Osteocyte (in vitro differentiated cells): ENCODE measurements around the gene PDIA2. TPM values are rescaled to one million over a fixed set of nuclear protein-coding genes. Genes with fewer than 3 reads are reported as not detected.

ENCODE experiments used
- DNase-seq: peaks from one replicate; pipeline ENCODE4 v3.0.0; 2021; ENCODE audit warnings: mixed read lengths; ENCODE audit not compliant: unreplicated experiment; ENCODE audit errors: extremely low spot score
- H3K27ac Mint-ChIP-seq: one replicate; pipeline ENCODE4 v1.8.0; 2021; ENCODE audit warnings: mild to moderate bottlenecking, mixed read lengths; ENCODE audit not compliant: unreplicated experiment
- H3K27me3 Mint-ChIP-seq: one replicate; pipeline ENCODE4 v1.8.0; 2021; ENCODE audit warnings: mixed read lengths; ENCODE audit not compliant: unreplicated experiment
- H3K36me3 Mint-ChIP-seq: one replicate; pipeline ENCODE4 v1.8.0; 2021; ENCODE audit warnings: mixed read lengths; ENCODE audit not compliant: unreplicated experiment
- H3K4me1 Mint-ChIP-seq: one replicate; pipeline ENCODE4 v1.8.0; 2021; ENCODE audit warnings: mixed read lengths; ENCODE audit not compliant: unreplicated experiment
- H3K4me3 Mint-ChIP-seq: one replicate; pipeline ENCODE4 v1.8.0; 2021; ENCODE audit warnings: mild to moderate bottlenecking, moderate library complexity, mixed read lengths; ENCODE audit not compliant: unreplicated experiment
- H3K9me3 Mint-ChIP-seq: one replicate; pipeline ENCODE4 v1.8.0; 2021; ENCODE audit warnings: mixed read lengths; ENCODE audit not compliant: unreplicated experiment
- CTCF ChIP-seq: fragments of 200-600 bp; sonication (generic); IDR thresholded peaks from 2 replicates; pipeline ENCODE4 v1.5.0; 2021; ENCODE audit warnings: antibody characterized with exemption, mild to moderate bottlenecking, moderate library complexity
- long read RNA-seq: library from polyadenylated mRNA; unstranded; transcript quantifications from one replicate; pipeline ENCODE4 v2.0.0, GENCODE V29; 2021
- total RNA-seq: library from RNA; stranded (reverse); gene quantifications from 2 replicates; pipeline ENCODE4 v1.2.1, GENCODE V29; 2021

Gene PDIA2
- total RNA-seq, result not detected in 2 replicates
- long read RNA-seq, result 0 reads

GRCh38 chr16:283033-283805 is at the start of gene PDIA2:
Gene PDIA2 (plus strand): TSS chr16:283164. CDS start chr16:283170, 6 bp downstream.
- no peaks in the 10 kb centered on the region for H3K4me1 Mint-ChIP-seq
- H3K27ac Mint-ChIP-seq, result no peak within 1 kb of the TSS
- no peaks in the 10 kb centered on the region for H3K9me3 Mint-ChIP-seq
- H3K36me3 Mint-ChIP-seq, result peaks cover 12% of the 10 kb centered on the region
- DNase-seq, result no peak
- no peak for TF ChIP-seq CTCF
- H3K4me3 Mint-ChIP-seq, result no peak within 1 kb of the TSS
- H3K27me3 Mint-ChIP-seq, result no peaks in the 10 kb centered on the region

DNA sequence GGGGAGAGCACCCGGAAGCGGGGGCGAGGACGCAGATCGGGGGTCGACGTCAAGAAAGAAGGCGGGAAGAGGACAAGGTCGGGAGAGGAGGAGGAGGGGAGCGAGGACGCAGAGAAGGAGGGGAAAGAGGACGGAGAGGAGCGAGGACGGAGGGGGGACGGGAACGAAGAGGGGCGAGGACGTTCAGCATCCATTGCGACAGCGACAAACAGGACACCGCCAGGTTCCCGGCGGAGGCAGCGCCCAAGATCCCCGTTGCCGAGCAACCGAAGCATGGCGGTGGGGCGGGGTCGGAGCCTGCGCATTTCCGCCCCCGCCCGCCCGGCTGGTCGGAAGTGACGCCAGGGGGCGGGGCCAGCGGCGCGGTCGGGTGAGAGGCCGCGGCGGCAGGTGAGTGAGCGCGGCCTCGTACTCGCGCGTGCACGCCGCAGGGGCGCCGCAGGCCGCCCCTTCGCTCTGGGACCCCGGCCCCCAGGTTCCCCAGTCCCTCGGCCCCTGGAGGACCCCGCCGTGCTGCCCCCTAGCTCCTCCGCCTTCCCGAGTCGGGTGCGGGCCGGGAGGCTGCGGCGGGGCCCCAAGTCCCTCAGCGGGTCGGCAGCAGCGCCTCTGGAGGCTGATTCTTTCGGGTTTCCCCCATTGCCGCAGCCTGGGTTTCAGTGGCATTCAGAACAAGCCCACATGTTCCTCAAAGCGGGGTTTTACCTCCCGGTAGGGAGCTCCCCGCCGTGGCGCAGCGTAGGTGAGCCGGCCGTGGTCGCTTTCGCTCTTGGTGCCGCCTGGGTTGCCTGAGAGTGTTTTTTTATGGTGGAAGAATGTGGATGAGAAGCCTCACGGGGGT is 48.3 kb upstream of the PDIA2 start, which contains the start of gene FAM234A:
TSS of gene FAM234A (plus strand) at position 354 of the 838 bp plus-strand sequence. CDS start 19,593 bp downstream, outside the sequence.
- Mint-ChIP-seq H3K27ac (peak within 1 kb of the TSS; percentile 99), H3K9me3 (no peaks in the 10 kb centered on the region), H3K4me3 (peak within 1 kb of the TSS; percentile 100), H3K27me3 (no peaks in the 10 kb centered on the region), H3K36me3 (no peaks in the 10 kb centered on the region), H3K4me1 (peaks cover 7% of the 10 kb centered on the region)
- peak; percentile 54 for TF ChIP-seq CTCF
- DNase-seq, result peak; percentile 97

DNA sequence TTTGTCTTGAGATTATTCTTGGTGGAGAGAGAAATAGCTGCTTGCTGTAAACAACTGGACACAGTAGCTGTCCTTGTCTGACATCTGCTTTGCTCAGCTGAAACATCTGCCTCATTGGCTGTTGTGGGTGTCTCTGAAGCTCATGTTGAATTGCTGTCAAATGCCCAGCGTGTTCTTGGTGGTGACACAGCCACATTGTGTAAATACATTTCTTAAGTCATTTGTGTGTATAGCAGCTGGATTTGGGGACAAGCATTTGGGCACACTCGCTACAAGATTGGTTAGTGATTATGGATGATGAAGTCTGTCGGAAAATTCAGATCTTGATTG is 43.1 kb upstream of the PDIA2 start:
- no peak for TF ChIP-seq CTCF
- Mint-ChIP-seq H3K4me1 (peaks cover 11% of the 10 kb centered on the region), H3K4me3 (no peak overlapping the region), H3K27ac (peak overlapping the region; percentile 8), H3K36me3 (no peaks in the 10 kb centered on the region), H3K9me3 (no peaks in the 10 kb centered on the region), H3K27me3 (no peaks in the 10 kb centered on the region)
- DNase-seq, result no peak

- no peaks in the 10 kb centered on the region for H3K36me3 Mint-ChIP-seq
- no peak overlapping the region for H3K4me3 Mint-ChIP-seq
- DNase-seq, result no peak
- no peaks in the 10 kb centered on the region for H3K9me3 Mint-ChIP-seq
- H3K4me1 Mint-ChIP-seq, result peaks cover 8% of the 10 kb centered on the region
- H3K27me3 Mint-ChIP-seq, result no peaks in the 10 kb centered on the region
- TF ChIP-seq CTCF, result no peak
- H3K27ac Mint-ChIP-seq, result no peak overlapping the region
These were observed 42.4 kb upstream of the PDIA2 start for GRCh38 chr16:240559-240958.

DNA sequence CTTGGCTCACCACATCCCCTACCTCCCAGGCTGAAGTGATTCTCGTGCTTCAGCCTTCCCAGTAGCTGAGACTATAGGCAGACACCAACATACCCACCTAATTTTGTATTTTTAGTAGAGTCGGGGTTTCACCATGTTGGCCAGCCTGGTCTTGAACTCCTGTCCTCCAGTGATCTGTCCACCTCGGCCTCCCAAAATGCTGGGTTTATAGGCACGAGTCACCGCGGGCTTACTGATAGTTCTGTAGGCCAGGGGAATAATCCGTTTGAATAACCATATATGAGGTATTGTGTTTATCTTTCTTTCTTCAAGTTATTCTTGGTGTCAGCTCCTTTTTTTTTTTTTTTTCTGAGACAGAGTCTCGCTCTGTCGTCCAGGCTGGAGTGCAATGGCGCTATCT is 40.7 kb upstream of the PDIA2 start:
- Mint-ChIP-seq H3K4me3 (no peak overlapping the region), H3K27ac (no peak overlapping the region)

More for the DNA sequence above, 40.7 kb upstream of the PDIA2 start:
- TF ChIP-seq CTCF, result no peak
- no peaks in the 10 kb centered on the region for H3K36me3 Mint-ChIP-seq
- H3K9me3 Mint-ChIP-seq, result no peaks in the 10 kb centered on the region
- no peak for DNase-seq
- no peaks in the 10 kb centered on the region for H3K27me3 Mint-ChIP-seq
- peaks cover 6% of the 10 kb centered on the region for H3K4me1 Mint-ChIP-seq
